Measurements from ENCODE around the gene F8.

DNA sequence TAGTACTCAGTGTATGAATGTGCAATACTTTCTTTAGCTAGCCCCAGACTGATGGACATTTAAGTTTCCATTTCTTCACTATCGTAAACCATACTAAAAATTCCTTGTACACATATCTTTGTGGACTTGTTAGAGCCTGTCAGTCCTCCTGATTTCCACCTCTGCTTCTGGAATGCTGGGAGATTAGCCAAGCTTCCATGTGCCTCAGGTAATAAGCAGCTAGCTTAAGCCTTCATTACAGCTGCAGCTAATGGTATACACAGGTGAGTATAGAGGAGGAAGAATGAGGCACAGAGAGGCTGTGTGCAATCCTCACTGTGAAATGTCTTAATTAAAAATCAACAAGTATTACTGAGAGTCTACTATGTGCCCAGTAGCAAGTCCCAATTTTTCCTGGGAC is 197.9 kb downstream of the F8 start:
- TF ChIP-seq POLR2AphosphoS5 (IDR thresholded peaks at IDR 0.05), result no peak
- TF ChIP-seq, protein P1, sequence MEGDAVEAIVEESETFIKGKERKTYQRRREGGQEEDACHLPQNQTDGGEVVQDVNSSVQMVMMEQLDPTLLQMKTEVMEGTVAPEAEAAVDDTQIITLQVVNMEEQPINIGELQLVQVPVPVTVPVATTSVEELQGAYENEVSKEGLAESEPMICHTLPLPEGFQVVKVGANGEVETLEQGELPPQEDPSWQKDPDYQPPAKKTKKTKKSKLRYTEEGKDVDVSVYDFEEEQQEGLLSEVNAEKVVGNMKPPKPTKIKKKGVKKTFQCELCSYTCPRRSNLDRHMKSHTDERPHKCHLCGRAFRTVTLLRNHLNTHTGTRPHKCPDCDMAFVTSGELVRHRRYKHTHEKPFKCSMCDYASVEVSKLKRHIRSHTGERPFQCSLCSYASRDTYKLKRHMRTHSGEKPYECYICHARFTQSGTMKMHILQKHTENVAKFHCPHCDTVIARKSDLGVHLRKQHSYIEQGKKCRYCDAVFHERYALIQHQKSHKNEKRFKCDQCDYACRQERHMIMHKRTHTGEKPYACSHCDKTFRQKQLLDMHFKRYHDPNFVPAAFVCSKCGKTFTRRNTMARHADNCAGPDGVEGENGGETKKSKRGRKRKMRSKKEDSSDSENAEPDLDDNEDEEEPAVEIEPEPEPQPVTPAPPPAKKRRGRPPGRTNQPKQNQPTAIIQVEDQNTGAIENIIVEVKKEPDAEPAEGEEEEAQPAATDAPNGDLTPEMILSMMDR (IDR thresholded peaks at IDR 0.05), result no peak
